Loucy (cell line): ENCODE results near the gene PITRM1.

Source experiments
- CTCF ChIP-seq: fragments of 200-600 bp; sonication (generic); conservative IDR thresholded peaks from 2 replicates; pipeline ENCODE4 v1.5.1; 2014; ENCODE audit warnings: mild to moderate bottlenecking, antibody characterized with exemption, low read length
- EZH2phosphoT487 ChIP-seq: fragments of 200-600 bp; IDR thresholded peaks from 2 replicates; pipeline ENCODE4 v1.6.1; 2018; ENCODE audit warnings: antibody characterized with exemption, mild to moderate bottlenecking, moderate library complexity, borderline replicate concordance

GRCh38 chr10:3098689-3099088 is 73.9 kb downstream of the PITRM1 start:
- TF ChIP-seq CTCF = no peak
- TF ChIP-seq EZH2phosphoT487 = no peak
